Measurements from ENCODE around the gene ZNF497. TPM values are rescaled to one million over a fixed set of nuclear protein-coding genes. Genes with fewer than 3 reads are reported as not detected.

The ZNF497 gene
- polyA plus RNA-seq, 1 of the 3 experiments (the other 2 are of a cell fraction) = 1.1 TPM

GRCh38 chr19:58398087-58398486 lies 35.5 kb upstream of the ZNF497 start:
- 72% methylated on average over 4 of the region's 4 CpGs for WGBS (ENCODE audit: low lambda C conversion rate)
- POLR2A ChIA-PET = interaction anchor here (2.0 kb wide), 1 partner anchor 10 kb away, joined by 5 read pairs; no protein-coding TSS in a partner anchor

More at GRCh38 chr19:58398087-58398486, 35.5 kb upstream of the ZNF497 start:
- CTCF ChIA-PET = no interaction called here
- TF ChIP-seq CHD2 (IDR thresholded peaks at IDR 0.05; ENCODE audit: low read length, partially characterized antibody) (no peak), MXI1 (IDR thresholded peaks at IDR 0.05; ENCODE audit: low read depth, low read length) (no peak), TAF1 (IDR thresholded peaks at IDR 0.05; ENCODE audit: borderline replicate concordance, low read depth, low read length) (no peak), EP300 (IDR thresholded peaks at IDR 0.05; ENCODE audit: borderline replicate concordance in 1 of 2, low read depth in 1 of 2, low read length in 1 of 2) (no peak), FOSL2 (IDR thresholded peaks at IDR 0.05; ENCODE audit: borderline replicate concordance, low read depth) (no peak), FOXM1 (IDR thresholded peaks at IDR 0.05; ENCODE audit: low read depth) (no peak), FOXJ3 (CRISPR knock-in tag; IDR thresholded peaks at IDR 0.05) (no peak), RXRA (IDR thresholded peaks at IDR 0.05; ENCODE audit: borderline replicate concordance, low read depth) (no peak), JUND (IDR thresholded peaks at IDR 0.05) (no peak)
- TF ChIP-seq, protein P1, sequence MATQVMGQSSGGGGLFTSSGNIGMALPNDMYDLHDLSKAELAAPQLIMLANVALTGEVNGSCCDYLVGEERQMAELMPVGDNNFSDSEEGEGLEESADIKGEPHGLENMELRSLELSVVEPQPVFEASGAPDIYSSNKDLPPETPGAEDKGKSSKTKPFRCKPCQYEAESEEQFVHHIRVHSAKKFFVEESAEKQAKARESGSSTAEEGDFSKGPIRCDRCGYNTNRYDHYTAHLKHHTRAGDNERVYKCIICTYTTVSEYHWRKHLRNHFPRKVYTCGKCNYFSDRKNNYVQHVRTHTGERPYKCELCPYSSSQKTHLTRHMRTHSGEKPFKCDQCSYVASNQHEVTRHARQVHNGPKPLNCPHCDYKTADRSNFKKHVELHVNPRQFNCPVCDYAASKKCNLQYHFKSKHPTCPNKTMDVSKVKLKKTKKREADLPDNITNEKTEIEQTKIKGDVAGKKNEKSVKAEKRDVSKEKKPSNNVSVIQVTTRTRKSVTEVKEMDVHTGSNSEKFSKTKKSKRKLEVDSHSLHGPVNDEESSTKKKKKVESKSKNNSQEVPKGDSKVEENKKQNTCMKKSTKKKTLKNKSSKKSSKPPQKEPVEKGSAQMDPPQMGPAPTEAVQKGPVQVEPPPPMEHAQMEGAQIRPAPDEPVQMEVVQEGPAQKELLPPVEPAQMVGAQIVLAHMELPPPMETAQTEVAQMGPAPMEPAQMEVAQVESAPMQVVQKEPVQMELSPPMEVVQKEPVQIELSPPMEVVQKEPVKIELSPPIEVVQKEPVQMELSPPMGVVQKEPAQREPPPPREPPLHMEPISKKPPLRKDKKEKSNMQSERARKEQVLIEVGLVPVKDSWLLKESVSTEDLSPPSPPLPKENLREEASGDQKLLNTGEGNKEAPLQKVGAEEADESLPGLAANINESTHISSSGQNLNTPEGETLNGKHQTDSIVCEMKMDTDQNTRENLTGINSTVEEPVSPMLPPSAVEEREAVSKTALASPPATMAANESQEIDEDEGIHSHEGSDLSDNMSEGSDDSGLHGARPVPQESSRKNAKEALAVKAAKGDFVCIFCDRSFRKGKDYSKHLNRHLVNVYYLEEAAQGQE (IDR thresholded peaks at IDR 0.05; ENCODE audit: low read depth, low read length) = no peak
- TF ChIP-seq, protein P2, sequence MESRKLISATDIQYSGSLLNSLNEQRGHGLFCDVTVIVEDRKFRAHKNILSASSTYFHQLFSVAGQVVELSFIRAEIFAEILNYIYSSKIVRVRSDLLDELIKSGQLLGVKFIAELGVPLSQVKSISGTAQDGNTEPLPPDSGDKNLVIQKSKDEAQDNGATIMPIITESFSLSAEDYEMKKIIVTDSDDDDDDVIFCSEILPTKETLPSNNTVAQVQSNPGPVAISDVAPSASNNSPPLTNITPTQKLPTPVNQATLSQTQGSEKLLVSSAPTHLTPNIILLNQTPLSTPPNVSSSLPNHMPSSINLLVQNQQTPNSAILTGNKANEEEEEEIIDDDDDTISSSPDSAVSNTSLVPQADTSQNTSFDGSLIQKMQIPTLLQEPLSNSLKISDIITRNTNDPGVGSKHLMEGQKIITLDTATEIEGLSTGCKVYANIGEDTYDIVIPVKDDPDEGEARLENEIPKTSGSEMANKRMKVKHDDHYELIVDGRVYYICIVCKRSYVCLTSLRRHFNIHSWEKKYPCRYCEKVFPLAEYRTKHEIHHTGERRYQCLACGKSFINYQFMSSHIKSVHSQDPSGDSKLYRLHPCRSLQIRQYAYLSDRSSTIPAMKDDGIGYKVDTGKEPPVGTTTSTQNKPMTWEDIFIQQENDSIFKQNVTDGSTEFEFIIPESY (IDR thresholded peaks at IDR 0.05; ENCODE audit: borderline replicate concordance, low read depth) = no peak
- TF ChIP-seq, protein P3, sequence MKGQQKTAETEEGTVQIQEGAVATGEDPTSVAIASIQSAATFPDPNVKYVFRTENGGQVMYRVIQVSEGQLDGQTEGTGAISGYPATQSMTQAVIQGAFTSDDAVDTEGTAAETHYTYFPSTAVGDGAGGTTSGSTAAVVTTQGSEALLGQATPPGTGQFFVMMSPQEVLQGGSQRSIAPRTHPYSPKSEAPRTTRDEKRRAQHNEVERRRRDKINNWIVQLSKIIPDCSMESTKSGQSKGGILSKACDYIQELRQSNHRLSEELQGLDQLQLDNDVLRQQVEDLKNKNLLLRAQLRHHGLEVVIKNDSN (IDR thresholded peaks at IDR 0.05; ENCODE audit: borderline replicate concordance, low read depth) = no peak
- TF ChIP-seq, protein P4, sequence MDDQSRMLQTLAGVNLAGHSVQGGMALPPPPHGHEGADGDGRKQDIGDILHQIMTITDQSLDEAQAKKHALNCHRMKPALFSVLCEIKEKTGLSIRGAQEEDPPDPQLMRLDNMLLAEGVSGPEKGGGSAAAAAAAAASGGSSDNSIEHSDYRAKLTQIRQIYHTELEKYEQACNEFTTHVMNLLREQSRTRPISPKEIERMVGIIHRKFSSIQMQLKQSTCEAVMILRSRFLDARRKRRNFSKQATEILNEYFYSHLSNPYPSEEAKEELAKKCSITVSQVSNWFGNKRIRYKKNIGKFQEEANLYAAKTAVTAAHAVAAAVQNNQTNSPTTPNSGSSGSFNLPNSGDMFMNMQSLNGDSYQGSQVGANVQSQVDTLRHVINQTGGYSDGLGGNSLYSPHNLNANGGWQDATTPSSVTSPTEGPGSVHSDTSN (IDR thresholded peaks at IDR 0.05) = no peak
- TF ChIP-seq, protein P5, sequence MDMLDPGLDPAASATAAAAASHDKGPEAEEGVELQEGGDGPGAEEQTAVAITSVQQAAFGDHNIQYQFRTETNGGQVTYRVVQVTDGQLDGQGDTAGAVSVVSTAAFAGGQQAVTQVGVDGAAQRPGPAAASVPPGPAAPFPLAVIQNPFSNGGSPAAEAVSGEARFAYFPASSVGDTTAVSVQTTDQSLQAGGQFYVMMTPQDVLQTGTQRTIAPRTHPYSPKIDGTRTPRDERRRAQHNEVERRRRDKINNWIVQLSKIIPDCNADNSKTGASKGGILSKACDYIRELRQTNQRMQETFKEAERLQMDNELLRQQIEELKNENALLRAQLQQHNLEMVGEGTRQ (IDR thresholded peaks at IDR 0.05; ENCODE audit: borderline replicate concordance, low read depth, low read length) = no peak
- no peak overlapping the region for H3K27ac ChIP-seq (ENCODE audit: low read depth in 2 of 2, low read length in 1 of 2)
- H3K9me2 ChIP-seq = no peaks in the 10 kb centered on the region
- H3K4me3 ChIP-seq (ENCODE audit: low read depth in 2 of 2, low read length in 1 of 2) = no peak overlapping the region
- H3K79me2 ChIP-seq (ENCODE audit: insufficient read depth) = peaks cover 17% of the 10 kb centered on the region
- no peak overlapping the region for H3K9ac ChIP-seq
- H3K4me1 ChIP-seq (ENCODE audit: control insufficient read depth in 1 of 2, insufficient read depth in 2 of 2, low read depth in 1 of 2, low read length in 1 of 2) = peaks cover 6 to 20% of the 10 kb centered on the region in 2 experiments; a peak in 2 of 4 replicates
- peaks cover 39% of the 10 kb centered on the region for H3F3A ChIP-seq (replicated peaks; ENCODE audit: insufficient read depth)
- peaks cover 14 to 23% of the 10 kb centered on the region in 2 experiments for H3K36me3 ChIP-seq (replicated peaks in 1 of 2; ENCODE audit: control insufficient read depth in 1 of 2, insufficient read depth in 2 of 2, low read length in 1 of 2)
- no peak overlapping the region for H3K4me2 ChIP-seq
- no peaks in the 10 kb centered on the region for H3K9me3 ChIP-seq
- H3K27me3 ChIP-seq (ENCODE audit: insufficient read depth) = no peaks in the 10 kb centered on the region
- no peaks in the 10 kb centered on the region; the same call in none of the 2 replicates for H4K20me1 ChIP-seq (ENCODE audit: insufficient read depth)
- no peak for DNase-seq
- H2AFZ ChIP-seq (ENCODE audit: low read depth) = no peak overlapping the region

Data from SK-N-SH (cell line).